ENCODE results near the gene PADI3.

Gene PADI3

DNA sequence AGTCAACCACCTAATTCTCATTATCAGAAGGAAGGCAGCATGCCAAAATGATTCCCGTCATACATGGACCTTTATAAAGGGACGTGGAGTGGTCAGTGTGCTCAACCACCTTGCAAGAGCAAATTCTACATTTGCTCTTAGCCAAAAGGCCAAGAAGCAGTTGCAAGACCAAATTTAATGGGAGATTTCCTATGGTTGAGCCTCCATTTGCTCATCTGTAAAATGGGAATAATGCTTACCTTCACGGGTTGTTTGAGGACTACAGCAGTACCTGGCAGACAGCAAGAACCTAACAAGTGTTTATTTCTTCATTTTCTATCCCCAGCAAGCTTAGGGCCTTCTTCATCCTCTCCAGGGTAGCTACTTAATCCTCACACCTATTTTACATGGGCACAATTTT, 41.7 kb downstream of the PADI3 start:
- Histone ChIP-seq H3K36me3 (ENCODE audit: control insufficient read depth, insufficient read depth, low read length) (no peaks in the 10 kb centered on the region), H3K4me3 (replicated peaks; ENCODE audit: low read depth, low read length) (no peak overlapping the region), H3K27me3 (replicated peaks; ENCODE audit: control insufficient read depth, insufficient read depth, low read length) (no peaks in the 10 kb centered on the region; the same call in 1 of the 2 replicates)
- no peak for DNase-seq (ENCODE audit: extremely low read depth, insufficient read length)
- TF ChIP-seq, protein P1, sequence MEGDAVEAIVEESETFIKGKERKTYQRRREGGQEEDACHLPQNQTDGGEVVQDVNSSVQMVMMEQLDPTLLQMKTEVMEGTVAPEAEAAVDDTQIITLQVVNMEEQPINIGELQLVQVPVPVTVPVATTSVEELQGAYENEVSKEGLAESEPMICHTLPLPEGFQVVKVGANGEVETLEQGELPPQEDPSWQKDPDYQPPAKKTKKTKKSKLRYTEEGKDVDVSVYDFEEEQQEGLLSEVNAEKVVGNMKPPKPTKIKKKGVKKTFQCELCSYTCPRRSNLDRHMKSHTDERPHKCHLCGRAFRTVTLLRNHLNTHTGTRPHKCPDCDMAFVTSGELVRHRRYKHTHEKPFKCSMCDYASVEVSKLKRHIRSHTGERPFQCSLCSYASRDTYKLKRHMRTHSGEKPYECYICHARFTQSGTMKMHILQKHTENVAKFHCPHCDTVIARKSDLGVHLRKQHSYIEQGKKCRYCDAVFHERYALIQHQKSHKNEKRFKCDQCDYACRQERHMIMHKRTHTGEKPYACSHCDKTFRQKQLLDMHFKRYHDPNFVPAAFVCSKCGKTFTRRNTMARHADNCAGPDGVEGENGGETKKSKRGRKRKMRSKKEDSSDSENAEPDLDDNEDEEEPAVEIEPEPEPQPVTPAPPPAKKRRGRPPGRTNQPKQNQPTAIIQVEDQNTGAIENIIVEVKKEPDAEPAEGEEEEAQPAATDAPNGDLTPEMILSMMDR (IDR thresholded peaks at IDR 0.05; ENCODE audit: insufficient read depth, low read length, poor library complexity, severe bottlenecking): no peak

DNA sequence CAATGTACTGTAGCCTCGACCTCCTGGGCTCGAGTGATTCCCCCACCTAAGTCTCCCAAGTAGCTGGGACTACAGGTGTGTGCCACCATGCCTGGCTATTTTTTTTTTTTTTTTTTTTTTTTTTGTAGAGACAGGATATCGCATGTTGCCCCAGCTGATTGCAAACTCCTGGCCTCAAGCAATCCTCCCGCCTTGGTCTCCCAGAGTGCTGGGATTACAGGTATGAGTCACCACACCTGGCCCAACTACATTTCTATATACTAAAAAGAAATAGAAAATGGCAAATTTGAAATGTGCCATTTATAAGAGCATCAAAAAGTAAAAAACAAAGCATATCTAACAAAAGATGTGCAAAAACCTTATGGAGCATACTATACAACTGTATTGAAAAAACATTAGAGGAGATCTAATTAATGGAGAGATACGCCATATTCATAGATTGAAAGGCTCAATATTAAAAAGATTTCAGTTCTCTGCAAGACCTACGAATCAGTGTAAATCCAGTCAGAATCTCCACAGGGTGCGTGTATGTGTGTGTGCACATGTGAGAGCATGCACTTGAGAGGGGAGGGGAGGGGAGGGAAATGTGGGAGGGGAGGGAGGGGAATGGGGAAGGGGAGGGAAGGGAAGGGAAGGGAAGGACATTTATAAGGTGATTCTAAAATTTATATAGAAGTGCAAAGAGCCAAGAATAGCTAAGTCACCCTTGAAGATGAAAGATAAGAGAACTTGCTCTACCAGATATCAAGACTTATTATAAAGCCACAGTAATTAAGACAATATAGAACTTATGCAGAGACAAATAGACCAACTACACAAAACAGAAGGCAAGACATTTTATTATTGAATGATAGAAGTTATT, 43.6 kb downstream of the PADI3 start:
- no peaks in the 10 kb centered on the region; the same call in 1 of the 2 replicates for H3K27me3 ChIP-seq (replicated peaks; ENCODE audit: control insufficient read depth, insufficient read depth, low read length)

DNA sequence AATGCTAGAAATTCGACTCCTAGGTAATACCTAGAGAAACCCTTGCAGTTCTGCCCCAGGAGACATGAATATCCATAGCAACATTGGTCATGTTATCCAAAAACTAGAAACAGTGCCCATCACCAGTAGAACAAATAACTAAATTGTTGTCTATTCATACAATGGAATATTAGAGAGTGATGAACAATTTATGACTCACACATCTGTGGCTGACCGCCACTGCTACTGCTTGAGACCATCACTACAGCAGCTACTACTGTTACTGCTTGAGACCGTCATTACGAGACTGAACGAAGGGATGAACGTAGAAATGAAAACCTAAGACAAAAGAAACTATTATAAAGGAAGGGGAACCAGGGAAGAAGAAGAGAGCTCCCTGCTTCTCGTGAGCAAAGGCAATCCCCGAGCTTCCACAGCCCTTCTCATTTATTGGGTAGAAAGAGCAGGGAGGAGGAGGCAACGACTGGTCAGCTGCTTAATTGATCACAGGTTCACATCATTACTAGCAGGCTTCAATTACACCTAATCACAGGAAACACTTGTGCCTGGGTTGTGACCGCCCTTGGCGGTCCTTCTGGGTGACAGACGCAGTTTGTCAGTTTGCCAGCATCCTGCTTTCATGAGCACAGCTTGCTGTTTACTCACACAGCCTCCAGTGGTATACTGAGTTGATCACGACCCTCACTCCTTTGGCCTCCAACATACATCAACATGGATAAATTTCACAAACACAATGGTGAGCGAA, 45.0 kb downstream of the PADI3 start:
- Histone ChIP-seq H3K4me3 (replicated peaks; ENCODE audit: low read depth, low read length) (no peak overlapping the region), H3K27me3 (replicated peaks; ENCODE audit: control insufficient read depth, insufficient read depth, low read length) (no peaks in the 10 kb centered on the region; the same call in 1 of the 2 replicates), H3K36me3 (ENCODE audit: control insufficient read depth, insufficient read depth, low read length) (no peaks in the 10 kb centered on the region)
- TF ChIP-seq, protein P1 (IDR thresholded peaks at IDR 0.05; ENCODE audit: insufficient read depth, low read length, poor library complexity, severe bottlenecking): no peak
- DNase-seq (ENCODE audit: extremely low read depth, insufficient read length): no peak

More for the DNA sequence above, 43.6 kb downstream of the PADI3 start:
- DNase-seq (ENCODE audit: extremely low read depth, insufficient read length): no peak
- TF ChIP-seq, protein P1 (IDR thresholded peaks at IDR 0.05; ENCODE audit: insufficient read depth, low read length, poor library complexity, severe bottlenecking): no peak
- Histone ChIP-seq H3K4me3 (replicated peaks; ENCODE audit: low read depth, low read length) (no peak overlapping the region), H3K36me3 (ENCODE audit: control insufficient read depth, insufficient read depth, low read length) (no peaks in the 10 kb centered on the region)

DNA sequence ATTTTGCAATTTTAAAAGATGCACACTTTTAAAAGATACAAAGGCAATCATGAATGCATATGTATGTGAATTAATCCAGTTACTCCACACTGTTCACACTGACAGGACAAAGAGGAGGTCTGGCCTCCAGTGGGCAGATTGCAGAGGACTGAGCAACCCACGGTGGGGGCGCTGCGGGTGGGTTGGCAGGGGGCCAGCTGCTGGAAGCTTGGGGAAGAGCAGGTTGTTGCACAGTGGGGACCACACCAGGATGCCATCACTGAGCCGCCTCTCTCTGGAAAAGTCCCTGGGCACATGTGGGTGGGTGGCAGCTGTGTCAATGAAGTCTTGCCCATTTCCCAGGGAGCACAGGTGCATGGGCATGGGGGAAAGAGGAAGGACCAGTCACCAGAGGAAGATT, 46.4 kb downstream of the PADI3 start:
- H3K27me3 ChIP-seq (replicated peaks; ENCODE audit: control insufficient read depth, insufficient read depth, low read length): no peaks in the 10 kb centered on the region; the same call in 1 of the 2 replicates
- no peak for DNase-seq (ENCODE audit: extremely low read depth, insufficient read length)
- no peak overlapping the region for H3K4me3 ChIP-seq (replicated peaks; ENCODE audit: low read depth, low read length)
- TF ChIP-seq, protein P1 (IDR thresholded peaks at IDR 0.05; ENCODE audit: insufficient read depth, low read length, poor library complexity, severe bottlenecking): no peak
- H3K36me3 ChIP-seq (ENCODE audit: control insufficient read depth, insufficient read depth, low read length): no peaks in the 10 kb centered on the region

DNA sequence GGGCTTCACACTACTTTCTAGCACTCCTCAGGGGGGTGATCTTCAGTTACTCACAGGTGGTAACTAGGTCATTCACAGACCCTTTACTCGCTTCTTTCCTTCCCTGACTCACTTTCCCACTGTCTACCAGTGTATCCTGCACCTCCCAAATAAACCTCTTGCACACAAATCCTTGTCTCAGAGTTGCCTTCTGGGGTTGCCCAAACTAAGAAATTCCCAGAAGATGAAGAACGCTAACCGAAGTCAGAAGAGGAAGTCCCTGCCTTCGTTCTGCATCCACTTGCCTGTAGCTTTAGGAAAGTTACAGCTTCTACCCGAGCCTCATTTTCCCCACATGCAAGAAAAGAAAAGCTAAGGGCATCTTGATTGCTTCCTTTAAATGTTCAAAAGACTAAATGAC, 47.2 kb downstream of the PADI3 start:
- no peaks in the 10 kb centered on the region for H3K36me3 ChIP-seq (ENCODE audit: control insufficient read depth, insufficient read depth, low read length)
- H3K4me3 ChIP-seq (replicated peaks; ENCODE audit: low read depth, low read length): no peak overlapping the region
- no peak for DNase-seq (ENCODE audit: extremely low read depth, insufficient read length)
- no peaks in the 10 kb centered on the region; the same call in 1 of the 2 replicates for H3K27me3 ChIP-seq (replicated peaks; ENCODE audit: control insufficient read depth, insufficient read depth, low read length)
- TF ChIP-seq, protein P1 (IDR thresholded peaks at IDR 0.05; ENCODE audit: insufficient read depth, low read length, poor library complexity, severe bottlenecking): no peak
